Astrocyte of the spinal cord (primary cell): ENCODE data around the gene HOXD12.

Source experiments
- DNase-seq: peaks from one replicate; pipeline ENCODE4 v3.0.0; 2011; ENCODE audit warnings: low read depth, low spot score
- H3K4me3 ChIP-seq: 2 replicates; pipeline ENCODE4 v1.5.1; 2011; ENCODE audit warnings: low read depth, mild to moderate bottlenecking, low read length, moderate library complexity
- in situ Hi-C: cut with HindIII; loops from 2 replicates; pipeline ENCODE4 v1.10.0; 2017; ENCODE audit warnings: low sequenced_read_pairs
- TF ChIP-seq, protein P1 (sequence below): IDR thresholded peaks from 2 replicates; pipeline ENCODE4 v1.5.1; 2012; ENCODE audit warnings: low read depth, mild to moderate bottlenecking, low read length, inconsistent platforms

HOXD12 gene

DNA sequence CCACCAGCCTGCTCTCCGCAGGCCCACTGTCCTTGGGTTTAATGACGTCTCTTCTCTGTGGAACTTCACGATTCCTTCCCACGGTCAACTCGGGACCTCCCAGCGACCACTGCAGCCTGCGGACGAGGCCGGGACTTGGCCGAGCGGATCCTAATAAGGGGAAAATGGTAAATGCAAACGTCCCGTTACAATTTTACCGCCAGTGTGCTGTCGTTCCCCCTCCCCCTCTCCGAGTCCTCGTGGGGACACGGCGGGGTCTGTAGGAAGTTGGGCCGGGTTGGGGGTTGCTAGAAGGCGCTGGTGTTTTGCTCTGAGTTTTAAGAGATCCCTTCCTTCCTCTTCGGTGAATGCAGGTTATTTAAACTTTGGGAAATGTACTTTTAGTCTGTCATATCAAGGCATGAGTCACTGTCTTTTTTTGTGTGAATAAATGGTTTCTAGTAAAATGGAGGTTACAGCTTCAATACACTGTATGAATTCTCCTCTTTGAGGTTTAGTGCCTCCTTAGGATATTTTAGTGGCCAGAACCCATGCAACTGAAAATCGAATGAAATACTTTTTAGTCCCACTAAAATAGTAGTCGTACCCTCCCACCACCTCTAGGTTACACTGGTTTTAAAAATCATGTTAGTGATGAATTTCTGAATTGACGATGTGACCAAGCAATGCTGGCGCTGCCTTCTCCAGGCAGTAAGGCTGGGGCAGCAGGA, 9.8 kb downstream of the HOXD12 start:
- TF ChIP-seq, protein P1, sequence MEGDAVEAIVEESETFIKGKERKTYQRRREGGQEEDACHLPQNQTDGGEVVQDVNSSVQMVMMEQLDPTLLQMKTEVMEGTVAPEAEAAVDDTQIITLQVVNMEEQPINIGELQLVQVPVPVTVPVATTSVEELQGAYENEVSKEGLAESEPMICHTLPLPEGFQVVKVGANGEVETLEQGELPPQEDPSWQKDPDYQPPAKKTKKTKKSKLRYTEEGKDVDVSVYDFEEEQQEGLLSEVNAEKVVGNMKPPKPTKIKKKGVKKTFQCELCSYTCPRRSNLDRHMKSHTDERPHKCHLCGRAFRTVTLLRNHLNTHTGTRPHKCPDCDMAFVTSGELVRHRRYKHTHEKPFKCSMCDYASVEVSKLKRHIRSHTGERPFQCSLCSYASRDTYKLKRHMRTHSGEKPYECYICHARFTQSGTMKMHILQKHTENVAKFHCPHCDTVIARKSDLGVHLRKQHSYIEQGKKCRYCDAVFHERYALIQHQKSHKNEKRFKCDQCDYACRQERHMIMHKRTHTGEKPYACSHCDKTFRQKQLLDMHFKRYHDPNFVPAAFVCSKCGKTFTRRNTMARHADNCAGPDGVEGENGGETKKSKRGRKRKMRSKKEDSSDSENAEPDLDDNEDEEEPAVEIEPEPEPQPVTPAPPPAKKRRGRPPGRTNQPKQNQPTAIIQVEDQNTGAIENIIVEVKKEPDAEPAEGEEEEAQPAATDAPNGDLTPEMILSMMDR: no peak
- no peak for DNase-seq
- H3K4me3 ChIP-seq: no peak overlapping the region
- in situ Hi-C loops: no loop called here

- no peak overlapping the region for H3K4me3 ChIP-seq
- TF ChIP-seq, protein P1: no peak
- no peak for DNase-seq
- in situ Hi-C loops: no loop called here
Observed at GRCh38 chr2:176109946-176110345, 10.4 kb downstream of the HOXD12 start.

DNA sequence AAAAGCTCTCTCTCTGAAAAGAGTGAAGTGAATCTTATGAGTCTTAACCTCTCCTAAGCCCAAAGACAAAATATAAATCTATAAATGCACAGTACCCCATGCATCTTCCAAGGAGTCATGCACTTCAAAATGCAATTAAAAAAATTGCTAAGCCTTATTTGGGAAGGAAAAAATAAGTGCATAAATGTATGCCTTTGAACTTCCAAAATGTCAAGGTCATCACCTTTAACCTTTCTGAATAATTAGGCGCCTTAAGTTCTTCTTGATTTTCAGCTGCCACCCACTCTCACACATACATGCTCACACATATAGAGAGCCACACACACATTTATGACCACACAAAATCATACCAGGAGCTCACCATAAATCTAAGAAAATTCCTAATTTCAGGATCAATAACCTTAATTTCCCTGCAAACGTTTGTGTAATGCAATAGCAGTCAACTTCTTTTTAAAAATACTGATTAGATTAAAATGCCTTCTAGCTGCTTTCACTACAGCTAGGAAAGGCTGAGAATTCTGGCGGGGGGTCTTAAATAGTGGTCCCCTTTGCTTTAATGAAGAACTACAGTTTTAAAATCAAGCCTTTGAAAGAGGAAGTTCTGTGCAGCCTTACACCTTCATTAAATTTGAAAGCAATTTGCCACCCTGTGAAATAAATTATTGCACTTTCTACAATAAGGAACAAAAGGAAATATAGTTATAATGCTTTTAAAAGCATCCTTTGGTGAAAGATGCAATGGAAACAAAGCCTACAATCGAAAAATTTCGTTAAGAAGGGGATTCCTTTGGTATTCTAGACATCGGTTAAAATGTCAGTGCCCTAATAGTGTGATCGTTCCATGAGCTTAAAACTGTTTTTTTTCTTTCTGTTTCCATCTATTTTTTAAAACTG, 11.1 kb downstream of the HOXD12 start:
- H3K4me3 ChIP-seq: no peak overlapping the region
- in situ Hi-C loops: no loop called here
- no peak for DNase-seq
- TF ChIP-seq, protein P1: no peak

DNA sequence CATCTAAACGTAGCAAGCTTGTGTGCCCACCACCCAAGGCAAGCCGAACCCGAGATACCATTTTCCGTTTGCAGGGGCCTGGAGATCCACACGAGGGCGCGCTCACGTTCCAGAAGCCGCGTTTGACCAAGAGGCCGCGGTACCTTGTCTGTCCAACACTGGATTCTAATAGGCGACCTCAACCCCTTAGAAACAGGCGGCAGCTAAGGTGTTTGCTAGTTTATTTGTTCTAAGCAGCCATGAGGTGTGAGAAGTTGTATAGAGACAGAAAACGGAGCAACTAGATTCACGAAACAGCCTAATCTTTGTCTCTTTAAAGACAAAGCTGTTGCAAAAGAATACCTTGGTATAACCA, 11.7 kb downstream of the HOXD12 start:
- H3K4me3 ChIP-seq: no peak overlapping the region
- DNase-seq: peak; percentile 62
- in situ Hi-C loops: no loop called here
- TF ChIP-seq, protein P1: peak; percentile 83

- in situ Hi-C loops: no loop called here
Observed at GRCh38 chr2:176111846-176112374, 12.3 kb downstream of the HOXD12 start.

More at GRCh38 chr2:176111846-176112374, 12.3 kb downstream of the HOXD12 start:
- DNase-seq: no peak
- H3K4me3 ChIP-seq: no peak overlapping the region
- TF ChIP-seq, protein P1: no peak
